GM19043 (cell line): Measurements from ENCODE around the gene LMNTD2.

Source experiments
- ATAC-seq: cut with Tn5 transposase; IDR thresholded peaks from one replicate; pipeline ENCODE4 v1.9.1; 2021; ENCODE audit warnings: low read depth; ENCODE audit not compliant: unreplicated experiment

The LMNTD2 gene, protein sequence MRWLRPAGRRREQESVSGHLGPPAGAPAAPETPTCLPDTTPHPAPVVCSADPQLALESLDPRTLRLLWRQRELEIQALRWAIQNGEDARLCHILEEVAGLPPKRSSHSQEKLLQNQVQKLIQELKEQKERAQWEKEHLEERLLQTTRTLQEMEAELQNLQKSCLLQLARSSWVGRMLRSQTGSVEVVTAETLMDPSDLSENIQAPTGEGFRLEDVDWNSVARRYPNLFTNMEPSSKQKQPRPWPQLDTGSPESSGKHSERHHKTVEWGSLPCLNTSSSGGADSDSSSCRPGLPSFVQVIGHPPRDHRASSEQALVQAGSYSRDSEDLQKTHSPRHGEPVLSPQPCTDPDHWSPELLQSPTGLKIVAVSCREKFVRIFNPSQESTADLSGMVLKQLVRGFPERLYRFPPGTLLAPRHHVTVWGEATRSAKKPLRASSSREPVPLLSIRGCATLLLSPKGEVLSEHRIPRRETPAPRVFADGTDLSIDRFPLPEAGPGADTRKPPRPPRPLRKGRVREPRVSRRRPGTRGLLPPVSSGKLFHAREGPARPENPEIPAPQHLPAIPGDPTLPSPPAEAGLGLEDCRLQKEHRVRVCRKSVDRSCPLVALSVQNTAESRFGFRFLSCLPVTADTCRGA

DNA sequence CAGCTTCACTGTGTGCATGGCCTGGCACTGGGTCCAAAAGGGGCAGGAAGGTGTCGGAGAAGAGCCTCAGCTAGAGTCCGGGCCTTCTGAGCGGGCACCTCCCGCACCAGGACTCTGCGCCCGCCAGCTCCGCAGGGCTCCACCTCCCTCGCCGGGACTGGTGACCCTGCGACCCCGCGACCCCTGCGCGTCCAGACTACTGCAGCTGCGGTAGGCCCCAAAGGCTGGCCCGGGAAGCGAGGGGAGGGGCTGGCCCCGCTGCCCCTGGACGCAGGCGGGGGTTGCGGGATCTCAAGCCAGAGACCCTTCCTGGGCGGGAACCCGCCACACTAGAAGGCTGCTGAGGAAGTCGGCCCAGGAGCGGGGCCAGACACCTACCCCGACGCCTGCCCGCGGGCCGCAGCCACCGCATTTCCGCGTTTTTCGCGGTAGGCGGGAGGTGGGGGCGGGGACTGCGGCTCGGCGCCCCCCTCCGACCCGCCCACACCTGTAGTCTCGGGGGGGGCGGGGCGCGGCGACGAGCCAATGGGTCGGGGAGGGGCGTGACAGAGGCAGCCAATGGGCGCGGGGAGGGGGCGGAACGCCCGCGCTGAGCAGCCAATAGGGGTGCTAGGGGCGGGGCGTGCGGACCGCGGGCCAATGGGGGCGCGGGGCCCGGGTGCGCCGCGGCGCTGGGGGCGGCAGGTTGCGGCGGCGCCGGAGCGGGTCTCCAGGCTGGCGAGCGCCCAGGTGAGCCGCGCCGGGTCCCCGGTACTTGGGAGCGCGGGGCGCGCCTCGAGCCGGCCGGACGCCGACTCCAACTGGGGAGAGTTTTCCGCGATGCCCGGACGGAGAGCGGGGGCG is at the start of gene LMNTD2, which contains the start of gene RASSF7:
Gene LMNTD2 (minus strand): TSS at position 434 of the 843 bp plus-strand sequence. CDS start 22 bp downstream, at position 412.
Gene RASSF7 (plus strand): TSS at position 666 of the 843 bp plus-strand sequence. CDS start 799 bp downstream, outside the sequence.
- peak; percentile 74 for ATAC-seq

DNA sequence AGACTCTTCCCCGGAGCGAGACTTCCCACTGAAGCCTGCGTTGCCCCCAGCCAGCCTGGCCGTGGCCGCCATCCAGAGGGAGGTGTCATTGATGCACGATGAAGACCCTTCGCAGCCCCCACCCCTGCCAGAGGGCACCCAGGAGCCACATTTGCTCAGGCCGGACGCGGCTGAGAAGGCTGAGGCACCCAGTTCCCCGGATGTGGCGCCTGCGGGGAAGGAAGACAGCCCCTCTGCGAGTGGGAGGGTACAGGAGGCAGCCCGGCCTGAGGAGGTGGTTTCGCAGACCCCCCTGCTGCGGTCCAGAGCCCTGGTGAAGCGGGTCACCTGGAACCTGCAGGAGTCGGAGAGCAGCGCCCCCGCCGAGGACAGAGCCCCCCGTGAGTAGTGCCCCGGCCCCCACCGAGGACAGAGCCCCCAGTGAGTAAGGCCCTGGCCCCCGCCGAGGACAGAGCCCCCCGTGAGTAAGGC is 48.8 kb upstream of the LMNTD2 start:
- no peak for ATAC-seq

DNA sequence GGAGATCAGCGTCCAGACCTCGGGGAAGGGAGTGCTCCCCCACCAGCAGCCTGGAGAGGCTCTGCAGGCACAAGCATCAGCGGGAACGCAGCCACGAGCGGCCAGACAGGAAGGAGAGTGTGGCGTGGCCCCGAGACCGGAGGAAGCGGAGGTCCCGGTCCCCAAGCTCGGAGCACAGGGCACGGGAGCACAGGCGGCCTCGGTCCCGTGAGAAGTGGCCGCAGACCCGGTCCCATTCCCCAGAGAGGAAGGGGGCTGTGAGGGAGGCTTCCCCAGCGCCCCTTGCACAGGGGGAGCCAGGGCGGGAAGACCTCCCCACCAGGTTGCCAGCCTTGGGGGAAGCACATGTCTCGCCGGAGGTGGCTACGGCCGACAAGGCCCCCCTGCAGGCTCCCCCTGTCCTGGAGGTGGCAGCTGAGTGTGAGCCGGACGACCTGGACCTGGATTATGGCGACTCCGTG is 48.3 kb upstream of the LMNTD2 start:
- ATAC-seq, result no peak

DNA sequence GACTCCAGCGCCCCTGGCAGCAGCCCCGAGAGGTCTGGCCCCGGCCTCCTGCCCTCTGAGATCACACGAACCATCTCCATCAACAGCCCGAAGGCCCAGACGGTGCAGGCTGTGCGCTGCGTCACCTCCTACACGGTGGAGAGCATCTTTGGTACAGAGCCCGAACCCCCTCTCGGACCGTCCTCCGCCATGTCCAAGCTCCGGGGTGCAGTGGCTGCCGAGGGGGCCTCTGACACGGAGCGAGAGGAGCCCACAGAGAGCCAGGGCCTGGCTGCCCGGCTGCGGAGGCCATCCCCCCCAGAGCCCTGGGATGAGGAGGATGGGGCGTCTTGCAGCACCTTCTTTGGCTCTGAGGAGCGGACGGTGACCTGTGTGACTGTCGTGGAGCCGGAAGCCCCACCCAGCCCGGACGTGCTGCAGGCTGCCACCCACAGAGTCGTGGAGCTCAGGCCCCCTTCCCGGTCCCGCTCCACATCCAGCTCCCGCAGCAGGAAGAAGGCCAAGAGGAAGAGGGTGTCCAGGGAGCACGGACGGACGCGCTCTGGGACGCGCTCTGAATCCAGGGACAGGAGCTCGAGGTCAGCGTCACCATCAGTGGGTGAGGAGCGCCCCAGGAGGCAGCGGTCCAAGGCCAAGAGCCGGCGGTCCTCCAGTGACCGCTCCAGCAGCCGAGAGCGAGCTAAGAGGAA is 47.6 kb upstream of the LMNTD2 start:
- ATAC-seq, result no peak

DNA sequence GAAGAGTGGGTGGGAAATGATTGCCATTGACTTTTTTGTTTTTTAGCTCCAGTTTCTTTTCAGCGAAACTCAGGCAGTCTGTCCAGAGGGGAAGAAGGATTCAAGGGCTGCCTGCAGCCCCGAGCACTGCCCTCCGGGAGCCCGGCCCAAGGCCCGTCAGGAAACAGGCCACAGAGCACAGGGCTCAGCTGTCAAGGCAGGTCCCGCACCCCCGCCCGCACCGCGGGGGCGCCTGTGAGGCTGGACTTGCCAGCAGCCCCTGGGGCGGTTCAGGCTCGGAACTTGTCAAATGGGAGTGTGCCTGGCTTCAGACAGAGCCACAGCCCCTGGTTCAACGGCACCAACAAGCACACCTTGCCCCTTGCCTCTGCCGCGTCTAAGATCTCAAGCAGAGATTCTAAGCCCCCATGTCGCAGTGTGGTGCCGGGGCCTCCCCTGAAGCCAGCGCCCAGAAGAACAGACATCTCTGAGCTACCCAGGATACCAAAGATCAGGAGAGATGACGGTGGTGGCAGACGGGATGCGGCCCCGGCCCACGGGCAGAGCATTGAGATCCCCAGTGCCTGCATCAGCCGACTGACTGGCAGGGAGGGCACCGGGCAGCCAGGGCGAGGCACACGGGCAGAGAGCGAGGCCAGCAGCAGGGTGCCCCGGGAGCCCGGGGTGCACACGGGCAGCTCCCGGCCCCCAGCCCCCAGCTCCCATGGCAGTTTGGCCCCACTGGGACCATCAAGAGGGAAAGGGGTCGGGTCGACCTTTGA is 46.7 kb upstream of the LMNTD2 start:
- ATAC-seq, result no peak

DNA sequence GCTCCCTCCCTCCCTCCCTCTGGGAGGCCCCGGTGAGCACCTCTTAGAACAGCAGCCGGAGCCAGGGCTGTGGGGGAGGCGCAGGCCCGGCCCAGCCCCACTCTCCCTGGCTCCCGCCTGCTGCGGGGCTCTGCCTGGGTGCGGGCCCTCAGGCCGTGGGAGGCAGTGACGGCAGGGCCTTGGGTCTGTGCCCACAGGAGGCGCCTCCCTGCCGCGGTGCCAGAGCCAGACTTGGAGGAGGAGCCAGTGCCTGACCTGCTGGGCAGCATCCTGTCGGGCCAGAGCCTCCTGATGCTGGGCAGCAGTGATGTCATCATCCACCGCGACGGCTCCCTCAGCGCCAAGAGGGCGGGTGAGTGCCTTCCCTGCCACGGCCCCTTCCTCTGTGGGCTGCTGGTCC is 45.7 kb upstream of the LMNTD2 start:
- no peak for ATAC-seq

DNA sequence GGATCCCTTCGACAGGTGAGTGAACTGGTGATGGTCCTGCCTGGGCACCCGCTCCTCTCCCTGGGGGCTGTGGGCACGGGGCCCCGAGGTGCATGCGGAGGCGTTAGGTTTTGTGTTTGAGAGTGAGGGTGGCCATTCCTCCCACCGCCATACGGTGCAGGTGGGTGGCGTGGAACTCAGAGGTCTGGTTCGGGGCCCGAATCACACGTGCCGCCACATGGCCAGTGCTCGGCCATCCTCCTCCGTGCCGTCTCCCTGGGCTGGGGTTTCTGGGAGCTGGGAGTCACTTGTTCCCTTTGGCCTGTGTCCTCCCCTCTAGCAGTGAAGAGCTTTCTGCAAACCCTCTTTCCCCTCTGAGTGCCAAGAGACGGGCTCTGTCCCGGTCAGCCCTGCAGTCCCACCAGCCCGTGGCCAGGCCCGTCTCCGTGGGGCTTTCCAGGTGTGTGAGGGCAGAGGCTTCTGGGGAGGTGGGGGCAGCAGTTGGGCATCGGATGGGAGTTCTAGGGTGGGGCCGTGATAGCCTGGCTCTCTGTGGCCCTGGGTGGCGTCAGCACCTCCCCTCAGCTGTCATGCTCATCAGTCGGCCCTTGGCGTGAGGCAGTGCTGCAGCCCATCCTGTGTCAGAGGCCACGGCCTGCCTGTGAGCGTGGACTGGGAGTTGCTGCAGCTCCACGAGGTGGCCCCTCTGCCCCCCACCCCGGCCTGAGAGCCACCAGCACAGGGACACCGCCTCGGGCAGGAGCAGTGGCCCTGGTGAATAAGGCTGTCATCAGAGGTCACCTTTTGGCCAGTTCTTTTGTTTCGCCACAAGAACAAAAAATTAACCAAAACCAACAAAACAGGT is 45.0 kb upstream of the LMNTD2 start:
- ATAC-seq, result no peak

DNA sequence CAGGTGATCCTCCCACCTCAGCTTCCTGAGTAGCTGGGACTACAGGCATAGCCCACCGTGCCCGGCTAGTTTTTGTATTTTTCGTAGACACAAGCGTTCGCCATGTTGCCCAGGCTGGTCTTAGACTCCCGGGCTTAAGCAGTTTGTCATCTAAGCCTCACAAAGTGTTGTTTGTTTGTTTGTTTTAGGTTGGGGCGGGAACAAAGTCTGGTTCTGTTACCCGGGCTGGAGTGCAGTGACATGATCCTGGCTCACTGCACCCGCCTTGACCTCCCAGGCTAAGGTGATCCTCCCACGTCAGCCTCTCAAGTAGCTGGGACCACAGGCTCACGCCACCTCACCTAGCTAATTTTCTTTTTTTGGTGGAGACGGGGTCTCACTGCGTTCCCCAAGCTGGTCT is 42.6 kb upstream of the LMNTD2 start:
- no peak for ATAC-seq

DNA sequence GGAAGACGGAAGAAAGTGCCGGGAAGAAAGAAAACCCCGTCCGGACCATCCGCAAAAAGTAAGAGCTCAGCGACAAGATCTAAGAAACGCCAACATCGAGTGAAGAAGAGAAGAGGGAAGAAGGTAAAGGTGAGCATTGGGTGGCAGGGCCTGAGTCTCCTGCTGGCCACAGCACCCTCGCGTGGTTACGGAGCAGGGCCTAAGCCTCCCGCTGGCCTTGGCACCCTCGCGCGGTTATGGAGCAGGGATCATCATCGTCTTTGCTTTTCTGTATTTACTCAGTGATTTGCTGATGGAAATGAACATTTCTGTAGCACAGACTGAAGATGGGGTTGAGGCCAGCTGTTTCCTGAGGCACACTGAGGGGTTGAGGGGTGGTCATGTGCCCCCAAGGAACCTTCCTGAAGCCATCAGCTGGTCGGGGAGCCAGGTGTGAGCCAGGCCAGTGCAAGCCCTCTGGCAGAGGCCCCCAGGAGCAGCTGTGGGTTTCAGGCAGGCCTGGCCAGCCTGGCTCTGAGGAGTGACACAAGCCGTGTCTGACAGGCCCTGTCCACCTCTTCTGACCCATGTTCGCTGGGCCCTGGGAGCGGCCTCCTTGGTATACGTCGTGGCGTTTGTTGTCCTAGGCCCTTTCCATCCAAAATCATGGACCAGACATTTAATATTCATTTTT is 41.2 kb upstream of the LMNTD2 start:
- ATAC-seq, result no peak

DNA sequence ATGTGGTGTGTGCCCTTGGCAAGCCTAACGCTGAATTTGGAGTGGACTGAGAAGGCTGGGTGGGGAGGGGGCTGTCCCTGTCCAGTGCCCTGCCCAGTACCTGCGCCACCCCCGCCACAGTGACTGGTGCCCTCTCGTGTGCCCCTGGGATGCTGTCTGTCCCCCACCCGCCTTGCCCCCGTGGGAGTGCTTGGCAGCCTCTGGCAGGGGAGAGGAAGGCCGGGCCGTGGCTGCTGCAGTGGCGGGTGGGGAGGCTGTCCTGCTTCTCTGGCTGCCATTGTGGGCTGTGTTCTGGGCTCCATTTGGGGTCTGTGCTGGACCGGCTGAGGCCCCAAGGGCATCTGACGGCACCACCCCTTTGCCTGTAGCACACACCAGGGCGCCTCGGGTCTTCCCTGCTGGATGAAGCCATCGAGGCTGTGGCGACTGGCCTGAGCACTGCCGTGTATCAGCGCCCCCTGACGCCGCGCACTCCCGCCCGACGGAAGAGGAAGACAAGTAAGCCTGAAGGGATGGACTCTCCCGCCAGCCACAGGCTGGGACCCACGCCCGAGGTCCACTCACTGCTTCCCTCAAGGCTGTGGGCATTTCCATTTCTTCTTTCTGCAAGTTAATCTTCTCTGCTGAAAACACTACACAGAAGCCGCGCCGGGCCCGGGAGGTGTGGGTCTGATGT is 37.6 kb upstream of the LMNTD2 start:
- no peak for ATAC-seq

DNA sequence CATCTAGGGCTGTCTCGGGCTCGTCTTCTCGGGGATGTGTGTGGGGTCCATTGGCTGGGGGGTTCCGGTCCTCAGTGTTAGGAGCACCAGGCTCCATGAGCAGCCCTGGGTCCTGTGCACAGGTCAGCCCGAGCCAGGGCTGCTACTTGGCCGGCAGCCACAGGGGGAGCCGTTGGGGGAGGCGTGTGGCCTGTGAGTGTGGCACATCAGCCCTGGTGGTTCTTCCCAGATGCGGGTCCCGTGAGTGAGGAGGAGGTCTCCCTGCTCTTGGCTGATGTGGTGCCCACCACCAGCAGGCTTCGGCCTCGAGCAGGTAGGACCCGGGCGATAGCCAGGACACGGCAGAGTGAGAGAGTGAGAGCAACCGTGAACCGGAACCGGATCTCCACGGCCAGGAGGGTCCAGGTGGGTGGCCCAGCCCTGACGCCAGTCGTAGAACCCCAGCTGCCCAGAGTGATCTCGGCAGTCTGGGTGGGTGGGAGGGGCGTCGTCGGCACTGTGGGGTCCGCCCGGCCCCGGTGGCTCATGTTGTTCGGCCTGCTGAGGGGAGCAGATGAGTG is 36.7 kb upstream of the LMNTD2 start:
- ATAC-seq, result no peak

DNA sequence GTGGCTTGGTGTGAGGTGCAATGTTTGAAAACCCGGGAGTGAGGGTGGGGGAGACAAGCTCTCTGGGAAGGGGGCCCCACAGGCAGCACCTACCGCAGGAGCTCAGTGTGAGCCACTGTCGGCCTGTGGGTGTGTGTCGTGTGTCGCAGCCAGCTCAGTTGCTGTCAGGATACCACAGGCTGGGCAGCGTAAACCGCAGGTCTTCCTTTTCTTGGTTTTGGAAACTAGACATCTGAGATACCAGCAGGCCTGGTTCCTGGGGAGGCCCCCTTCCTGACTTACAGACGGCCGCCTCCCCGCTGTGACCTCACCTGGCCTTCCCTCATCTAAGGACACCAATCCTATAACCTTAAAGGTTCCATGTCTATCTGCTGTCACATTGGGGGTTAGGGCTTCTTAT is 35.8 kb upstream of the LMNTD2 start:
- no peak for ATAC-seq

DNA sequence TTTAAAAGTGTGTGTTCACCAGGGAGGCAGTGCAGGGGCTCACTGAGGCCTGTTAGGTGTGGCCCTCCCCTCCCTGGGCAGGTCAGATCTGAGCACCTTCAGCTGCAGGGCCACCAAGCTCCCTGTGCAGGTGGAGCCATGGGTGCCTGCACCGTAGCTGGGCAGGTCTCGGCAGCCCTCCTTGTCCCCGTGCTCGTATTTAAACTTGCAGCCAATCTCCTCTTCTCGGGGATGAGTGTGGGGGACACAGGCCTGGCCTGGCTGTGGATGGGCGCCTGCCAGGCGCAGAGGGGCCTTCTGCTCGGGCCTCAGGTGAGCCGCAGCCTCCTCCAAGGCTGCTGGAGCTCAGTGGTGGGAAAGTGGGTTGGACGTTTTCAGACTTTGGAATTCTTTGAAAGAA is 34.9 kb upstream of the LMNTD2 start:
- ATAC-seq, result no peak

DNA sequence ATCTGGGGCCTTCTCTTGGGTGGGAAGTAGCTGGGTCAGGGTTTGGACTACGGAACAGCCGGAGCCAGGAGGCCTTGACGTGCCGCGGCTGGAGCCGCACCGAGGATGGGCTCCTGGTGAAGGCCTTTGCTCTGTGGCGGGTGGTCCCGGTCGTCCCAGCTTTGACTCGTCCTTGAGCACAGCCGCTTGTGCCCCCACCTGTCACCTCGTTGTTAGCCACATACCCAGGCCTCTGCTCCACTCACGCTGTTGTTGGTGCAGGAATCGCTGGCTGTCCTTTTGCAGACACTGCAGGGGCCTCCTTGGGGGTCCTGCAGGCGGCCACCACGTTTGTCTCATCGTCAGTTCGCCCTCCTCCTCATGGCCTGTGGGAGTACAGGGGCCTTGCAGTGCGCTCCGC is 32.8 kb upstream of the LMNTD2 start:
- ATAC-seq, result no peak

DNA sequence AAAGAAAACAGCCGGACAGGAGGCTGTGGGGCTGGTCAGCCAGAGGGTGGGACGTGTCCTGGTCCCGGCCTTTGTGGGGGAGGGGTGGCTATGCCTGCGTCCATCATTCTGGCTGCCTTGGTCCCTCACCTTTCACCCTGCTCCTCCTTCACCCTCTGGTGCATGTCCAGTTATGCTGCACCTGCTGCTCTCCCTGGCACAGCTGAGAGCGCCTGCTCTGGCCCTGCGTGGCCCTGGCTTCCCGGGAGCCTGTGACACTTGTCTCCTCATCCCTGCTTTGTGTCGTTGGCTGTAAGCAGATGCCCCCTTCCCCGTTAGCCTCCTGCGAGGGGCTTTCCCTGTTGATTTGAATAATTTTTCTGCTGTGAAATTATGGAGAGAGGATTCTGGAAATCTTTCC is 32.4 kb upstream of the LMNTD2 start:
- ATAC-seq, result no peak

DNA sequence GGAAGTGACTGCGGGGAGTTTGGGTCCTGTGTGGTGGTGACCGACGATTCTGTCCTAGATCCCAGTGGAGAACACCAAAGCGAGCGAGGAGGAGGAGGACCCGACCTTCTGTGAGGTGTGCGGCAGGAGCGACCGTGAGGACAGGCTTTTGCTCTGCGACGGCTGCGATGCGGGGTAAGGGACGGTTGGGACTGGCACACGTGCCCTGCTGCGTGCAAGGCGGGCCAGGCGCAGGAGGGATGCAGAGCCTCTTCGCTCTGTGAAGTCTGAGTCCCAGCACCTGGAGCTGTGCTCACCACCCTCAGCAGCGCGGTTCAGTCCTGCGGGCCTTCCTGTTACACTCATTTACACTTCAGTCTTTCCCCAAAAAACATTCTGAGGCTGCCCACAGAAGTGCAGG is 32.0 kb upstream of the LMNTD2 start:
- ATAC-seq, result no peak

DNA sequence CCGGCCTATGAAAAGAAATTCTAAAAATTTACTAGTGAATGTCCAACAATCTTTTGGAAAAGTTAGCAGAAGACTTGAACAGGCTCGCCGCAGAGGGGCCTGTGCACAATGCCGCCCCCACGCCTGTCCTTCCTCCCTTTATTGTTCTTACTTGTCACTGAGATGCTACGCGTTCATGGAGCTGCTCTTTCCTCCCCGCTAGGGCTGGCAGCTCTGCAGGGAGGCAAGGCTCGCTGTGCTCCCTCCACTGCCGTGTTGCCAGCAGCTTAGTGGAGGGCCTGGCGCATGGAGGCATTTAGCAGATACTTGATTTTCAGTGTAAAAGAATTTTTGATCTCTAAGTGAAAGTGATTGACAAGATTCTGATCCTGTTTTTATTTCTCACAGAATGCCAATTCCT is 30.5 kb upstream of the LMNTD2 start:
- no peak for ATAC-seq
